Neural cell (in vitro differentiated cells): ENCODE measurements around the gene PAK1. TPM values are rescaled to one million over a fixed set of nuclear protein-coding genes. Genes with fewer than 3 reads are reported as not detected.
"Not testable (repeated sequence)": the region's sequence is repeated elsewhere in the genome, so short reads cannot be mapped to it uniquely, and the experiment has no call there.

Source experiments
- H2AFZ ChIP-seq: fragments of 200-600, 300-800 bp; sonication (generic), shearing (Covaris generic); 2 replicates; pipeline ENCODE4 v1.6.0; 2014; ENCODE audit warnings: low read depth, mild to moderate bottlenecking, antibody characterized with exemption, low read length, moderate library complexity
- H3F3A ChIP-seq: fragments of 200-600 bp; shearing (Covaris generic); 2 replicates; pipeline ENCODE4 v1.6.1; 2016; ENCODE audit warnings: mild to moderate bottlenecking, moderate library complexity, mixed read lengths, antibody characterized with exemption, low read length; ENCODE audit not compliant: insufficient read depth, poor library complexity, severe bottlenecking
- H3K27ac ChIP-seq: fragments of 200-600, 300-800 bp; sonication (generic), shearing (Covaris generic); 2 replicates; pipeline ENCODE4 v1.5.1; 2014; ENCODE audit warnings: mild to moderate bottlenecking, low read length, moderate library complexity
- H3K27me3 ChIP-seq: fragments of 300-800, 200-600 bp; sonication (generic), shearing (Covaris generic); 2 replicates; pipeline ENCODE4 v1.6.0; 2014; ENCODE audit warnings: mild to moderate bottlenecking, low read depth, low read length, moderate library complexity; ENCODE audit not compliant: insufficient read depth
- H3K36me3 ChIP-seq: fragments of 300-800, 200-600 bp; sonication (generic), shearing (Covaris generic); 2 replicates; pipeline ENCODE4 v1.5.1; 2014; ENCODE audit warnings: mild to moderate bottlenecking, antibody characterized with exemption, low read length, moderate library complexity; ENCODE audit not compliant: insufficient read depth
- H3K4me2 ChIP-seq: fragments of 300-800, 200-600 bp; sonication (generic), shearing (Covaris generic); 2 replicates; pipeline ENCODE4 v1.6.0; 2014; ENCODE audit warnings: mild to moderate bottlenecking, low read length
- H3K4me3 ChIP-seq: fragments of 300-800, 200-600 bp; sonication (generic), shearing (Covaris generic); 2 replicates; pipeline ENCODE4 v1.5.1; 2014; ENCODE audit warnings: mild to moderate bottlenecking, low read length, moderate library complexity
- H3K79me2 ChIP-seq: fragments of 200-600 bp; shearing (Covaris generic); replicated peaks from 2 replicates; pipeline ENCODE4 v1.6.0; 2014; ENCODE audit warnings: mild to moderate bottlenecking, low read length, moderate library complexity; ENCODE audit not compliant: insufficient read depth
- H3K9ac ChIP-seq: fragments of 300-800, 200-600 bp; sonication (generic), shearing (Covaris generic); 2 replicates; pipeline ENCODE4 v1.6.1; 2016; ENCODE audit warnings: mild to moderate bottlenecking, low read length, mixed read lengths
- H3K9me2 ChIP-seq: fragments of 200-600 bp; shearing (Covaris generic); 2 replicates; pipeline ENCODE4 v1.6.1; 2016; ENCODE audit warnings: mild to moderate bottlenecking, low read length, mixed read lengths; ENCODE audit not compliant: insufficient read depth
- H3K9me3 ChIP-seq: fragments of 200-600, 300-800 bp; sonication (generic), shearing (Covaris generic); 2 replicates; pipeline ENCODE4 v1.6.1; 2016; ENCODE audit warnings: mild to moderate bottlenecking, mixed run types, low read length, moderate library complexity, mixed read lengths
- H4K20me1 ChIP-seq: fragments of 200-600 bp; shearing (Covaris generic); 2 replicates; pipeline ENCODE4 v1.6.1; 2016; ENCODE audit warnings: mild to moderate bottlenecking, mixed run types; ENCODE audit not compliant: insufficient read depth
- EP300 ChIP-seq: fragments of 450-650 bp; conservative IDR thresholded peaks from 2 replicates; pipeline ENCODE4 v1.6.1; 2014; ENCODE audit warnings: antibody characterized with exemption, mild to moderate bottlenecking, moderate library complexity; ENCODE audit not compliant: poor library complexity, severe bottlenecking
- EZH2 ChIP-seq: fragments of 200-600, 300-800 bp; shearing (Covaris generic), sonication (generic); IDR thresholded peaks from 2 replicates; pipeline ENCODE4 v1.6.1; 2014; ENCODE audit warnings: antibody characterized with exemption, low read length, borderline replicate concordance, mild to moderate bottlenecking; ENCODE audit not compliant: insufficient read depth, poor library complexity, severe bottlenecking
- MXI1 ChIP-seq: fragments of 450-650 bp; conservative IDR thresholded peaks from 2 replicates; pipeline ENCODE4 v1.6.1; 2014; ENCODE audit warnings: antibody characterized with exemption, mild to moderate bottlenecking; ENCODE audit not compliant: poor library complexity, severe bottlenecking
- POLR2AphosphoS5 ChIP-seq: IDR thresholded peaks from 2 replicates; pipeline ENCODE4 v1.6.1; 2012
- RAD21 ChIP-seq: fragments of 450-650 bp; conservative IDR thresholded peaks from 2 replicates; pipeline ENCODE4 v1.6.1; 2014; ENCODE audit warnings: antibody characterized with exemption, mild to moderate bottlenecking, moderate library complexity
- SMC3 ChIP-seq: fragments of 450-650 bp; conservative IDR thresholded peaks from 2 replicates; pipeline ENCODE4 v1.6.1; 2014; ENCODE audit warnings: antibody characterized with exemption, mild to moderate bottlenecking, moderate library complexity; ENCODE audit not compliant: poor library complexity
- TAF1 ChIP-seq: IDR thresholded peaks from 2 replicates; pipeline ENCODE4 v1.6.1; 2012; ENCODE audit warnings: low read depth
- polyA plus RNA-seq: library from polyadenylated mRNA; depleted of rRNA; stranded (reverse); fragments of >200 nt; gene quantifications from 2 replicates; pipeline ENCODE4 v1.2.3, GENCODE V29; 2014
- TF ChIP-seq, protein P1 (sequence below): fragments of 450-650 bp; IDR thresholded peaks from 2 replicates; pipeline ENCODE4 v1.5.1; 2014; ENCODE audit warnings: antibody characterized with exemption, mild to moderate bottlenecking, moderate library complexity; ENCODE audit not compliant: poor library complexity, severe bottlenecking
- TF ChIP-seq, protein P2 (sequence below): IDR thresholded peaks from 2 replicates; pipeline ENCODE4 v1.6.1; 2012; ENCODE audit warnings: borderline replicate concordance

PAK1 gene
- polyA plus RNA-seq, 1 donor from 2014 or later, result 65.2 TPM

DNA sequence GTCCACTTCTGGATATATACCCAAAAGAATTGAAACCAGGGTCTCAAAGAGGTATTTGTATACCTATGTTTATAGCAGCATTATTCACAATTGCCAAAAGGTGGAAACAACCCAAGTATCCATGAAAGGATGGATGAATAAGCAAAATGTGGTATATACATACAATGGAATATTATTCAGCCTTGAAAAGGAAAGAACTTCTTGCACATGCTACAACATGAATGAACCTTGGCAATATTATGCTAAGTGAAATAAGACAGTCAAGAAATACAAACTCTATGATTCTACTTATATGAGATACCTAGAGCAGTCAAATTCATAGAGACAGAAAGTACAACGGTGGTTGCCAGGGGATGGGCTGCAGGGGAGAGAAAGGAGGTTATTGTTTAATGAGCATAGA, 21.6 kb upstream of the PAK1 start:
- Histone ChIP-seq H3K9me2 (no peaks in the 10 kb centered on the region), H2AFZ (no peak overlapping the region), H3K9ac (no peak overlapping the region), H3K4me2 (no peak overlapping the region), H3K9me3 (no peaks in the 10 kb centered on the region), H3F3A (no peaks in the 10 kb centered on the region), H3K27ac (no peak overlapping the region), H3K79me2 (no peaks in the 10 kb centered on the region), H3K27me3 (no peaks in the 10 kb centered on the region), H4K20me1 (no peaks in the 10 kb centered on the region), H3K36me3 (no peaks in the 10 kb centered on the region), H3K4me3 (no peak overlapping the region)
- TF ChIP-seq RAD21, result no peak
- no peak for TF ChIP-seq SMC3
- TF ChIP-seq, protein P1, sequence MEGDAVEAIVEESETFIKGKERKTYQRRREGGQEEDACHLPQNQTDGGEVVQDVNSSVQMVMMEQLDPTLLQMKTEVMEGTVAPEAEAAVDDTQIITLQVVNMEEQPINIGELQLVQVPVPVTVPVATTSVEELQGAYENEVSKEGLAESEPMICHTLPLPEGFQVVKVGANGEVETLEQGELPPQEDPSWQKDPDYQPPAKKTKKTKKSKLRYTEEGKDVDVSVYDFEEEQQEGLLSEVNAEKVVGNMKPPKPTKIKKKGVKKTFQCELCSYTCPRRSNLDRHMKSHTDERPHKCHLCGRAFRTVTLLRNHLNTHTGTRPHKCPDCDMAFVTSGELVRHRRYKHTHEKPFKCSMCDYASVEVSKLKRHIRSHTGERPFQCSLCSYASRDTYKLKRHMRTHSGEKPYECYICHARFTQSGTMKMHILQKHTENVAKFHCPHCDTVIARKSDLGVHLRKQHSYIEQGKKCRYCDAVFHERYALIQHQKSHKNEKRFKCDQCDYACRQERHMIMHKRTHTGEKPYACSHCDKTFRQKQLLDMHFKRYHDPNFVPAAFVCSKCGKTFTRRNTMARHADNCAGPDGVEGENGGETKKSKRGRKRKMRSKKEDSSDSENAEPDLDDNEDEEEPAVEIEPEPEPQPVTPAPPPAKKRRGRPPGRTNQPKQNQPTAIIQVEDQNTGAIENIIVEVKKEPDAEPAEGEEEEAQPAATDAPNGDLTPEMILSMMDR, result no peak
- no peak for TF ChIP-seq EP300
- no peak for TF ChIP-seq POLR2AphosphoS5
- no peak for TF ChIP-seq TAF1
- TF ChIP-seq EZH2, result no peak
- TF ChIP-seq, protein P2, sequence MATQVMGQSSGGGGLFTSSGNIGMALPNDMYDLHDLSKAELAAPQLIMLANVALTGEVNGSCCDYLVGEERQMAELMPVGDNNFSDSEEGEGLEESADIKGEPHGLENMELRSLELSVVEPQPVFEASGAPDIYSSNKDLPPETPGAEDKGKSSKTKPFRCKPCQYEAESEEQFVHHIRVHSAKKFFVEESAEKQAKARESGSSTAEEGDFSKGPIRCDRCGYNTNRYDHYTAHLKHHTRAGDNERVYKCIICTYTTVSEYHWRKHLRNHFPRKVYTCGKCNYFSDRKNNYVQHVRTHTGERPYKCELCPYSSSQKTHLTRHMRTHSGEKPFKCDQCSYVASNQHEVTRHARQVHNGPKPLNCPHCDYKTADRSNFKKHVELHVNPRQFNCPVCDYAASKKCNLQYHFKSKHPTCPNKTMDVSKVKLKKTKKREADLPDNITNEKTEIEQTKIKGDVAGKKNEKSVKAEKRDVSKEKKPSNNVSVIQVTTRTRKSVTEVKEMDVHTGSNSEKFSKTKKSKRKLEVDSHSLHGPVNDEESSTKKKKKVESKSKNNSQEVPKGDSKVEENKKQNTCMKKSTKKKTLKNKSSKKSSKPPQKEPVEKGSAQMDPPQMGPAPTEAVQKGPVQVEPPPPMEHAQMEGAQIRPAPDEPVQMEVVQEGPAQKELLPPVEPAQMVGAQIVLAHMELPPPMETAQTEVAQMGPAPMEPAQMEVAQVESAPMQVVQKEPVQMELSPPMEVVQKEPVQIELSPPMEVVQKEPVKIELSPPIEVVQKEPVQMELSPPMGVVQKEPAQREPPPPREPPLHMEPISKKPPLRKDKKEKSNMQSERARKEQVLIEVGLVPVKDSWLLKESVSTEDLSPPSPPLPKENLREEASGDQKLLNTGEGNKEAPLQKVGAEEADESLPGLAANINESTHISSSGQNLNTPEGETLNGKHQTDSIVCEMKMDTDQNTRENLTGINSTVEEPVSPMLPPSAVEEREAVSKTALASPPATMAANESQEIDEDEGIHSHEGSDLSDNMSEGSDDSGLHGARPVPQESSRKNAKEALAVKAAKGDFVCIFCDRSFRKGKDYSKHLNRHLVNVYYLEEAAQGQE, result no peak
- TF ChIP-seq MXI1, result no peak

DNA sequence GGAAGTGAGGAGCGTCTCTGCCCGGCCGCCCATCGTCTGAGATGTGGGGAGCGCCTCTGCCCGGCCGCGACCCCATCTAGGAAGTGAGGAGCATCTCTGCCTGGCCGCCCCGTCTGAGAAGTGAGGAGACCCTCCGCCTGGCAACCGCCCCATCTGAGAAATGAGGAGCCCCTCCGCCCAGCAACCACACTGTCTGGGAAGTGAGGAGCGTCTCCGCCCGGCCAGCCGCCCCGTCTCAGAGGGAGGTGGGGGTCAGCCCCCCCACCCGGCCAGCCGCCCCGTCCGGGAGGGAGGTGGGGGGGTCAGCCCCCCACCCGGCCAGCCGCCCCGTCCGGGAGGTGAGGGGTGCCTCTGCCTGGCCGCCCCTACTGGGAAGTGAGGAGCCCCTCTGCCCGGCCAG, 16.1 kb upstream of the PAK1 start:
- not testable (repeated sequence) for H3K9ac ChIP-seq, H4K20me1 ChIP-seq, H2AFZ ChIP-seq, H3K79me2 ChIP-seq, H3K4me3 ChIP-seq, H3F3A ChIP-seq, H3K9me2 ChIP-seq, H3K9me3 ChIP-seq, H3K36me3 ChIP-seq, H3K27ac ChIP-seq, H3K4me2 ChIP-seq, H3K27me3 ChIP-seq

DNA sequence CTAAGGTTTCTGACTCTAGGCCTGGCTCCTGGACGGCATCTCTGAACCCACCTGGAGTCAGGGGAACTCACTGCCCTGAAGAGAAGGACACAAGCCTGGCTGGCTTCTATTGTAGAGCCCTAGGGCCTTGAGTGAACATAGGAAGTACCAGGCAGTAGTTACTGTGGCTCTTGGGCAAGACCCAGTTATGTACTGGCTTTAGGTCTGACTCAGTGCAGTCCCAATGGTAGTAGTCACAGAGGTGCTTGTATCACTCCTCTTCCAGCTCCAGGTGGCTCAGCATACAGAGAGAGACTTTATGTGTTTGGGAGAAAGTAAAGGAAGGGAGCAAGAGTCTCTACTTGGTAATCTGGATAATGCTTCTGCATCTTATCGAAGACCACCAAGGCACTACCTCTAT, 13.9 kb upstream of the PAK1 start:
- no peak overlapping the region for H3K4me3 ChIP-seq
- no peak overlapping the region for H2AFZ ChIP-seq
- no peaks in the 10 kb centered on the region for H4K20me1 ChIP-seq
- H3K9me3 ChIP-seq, result no peaks in the 10 kb centered on the region
- H3K9ac ChIP-seq, result no peak overlapping the region
- no peaks in the 10 kb centered on the region for H3K9me2 ChIP-seq
- H3K27me3 ChIP-seq, result no peaks in the 10 kb centered on the region
- no peaks in the 10 kb centered on the region for H3K79me2 ChIP-seq
- H3K4me2 ChIP-seq, result no peak overlapping the region
- no peaks in the 10 kb centered on the region for H3K36me3 ChIP-seq
- H3F3A ChIP-seq, result no peaks in the 10 kb centered on the region
- no peak for TF ChIP-seq EP300
- TF ChIP-seq, protein P1, result no peak
- no peak for TF ChIP-seq MXI1
- TF ChIP-seq, protein P2, result no peak
- no peak for TF ChIP-seq EZH2
- TF ChIP-seq TAF1, result no peak
- TF ChIP-seq RAD21, result no peak
- TF ChIP-seq POLR2AphosphoS5, result no peak
- H3K27ac ChIP-seq, result no peak overlapping the region
